Testis (tissue), 2 donors: ENCODE measurements around the gene OR5AR1.

Experiments
- CTCF ChIP-seq, 3 experiments: fragments of 450-650 bp in 2 of 3; fragments of 200-600 bp in 1 of 3; sonication (generic) in 1 of 3; IDR thresholded peaks; one replicate each; pipeline ENCODE4 v1.5.1; 2016 to 2019; ENCODE audit warnings: antibody characterized with exemption in 3 of 3, mild to moderate bottlenecking in 2 of 3, moderate library complexity in 1 of 3
- POLR2A ChIP-seq: fragments of 450-650 bp; IDR thresholded peaks from one replicate; pipeline ENCODE4 v1.6.1; 2017; ENCODE audit warnings: antibody characterized with exemption, mild to moderate bottlenecking, moderate library complexity

GRCh38 chr11:56637500-56637899 lies 26.0 kb upstream of the OR5AR1 start:
- TF ChIP-seq CTCF (IDR thresholded peaks at IDR 0.05) (no peak), POLR2A (no peak)
